DMS79 (cell line): ENCODE measurements around the gene MYO5B.

ENCODE experiments used
- DNase-seq: peaks from one replicate; lab custom pipeline; 2025; lab: John Stamatoyannopoulos, UW

The MYO5B gene

DNA sequence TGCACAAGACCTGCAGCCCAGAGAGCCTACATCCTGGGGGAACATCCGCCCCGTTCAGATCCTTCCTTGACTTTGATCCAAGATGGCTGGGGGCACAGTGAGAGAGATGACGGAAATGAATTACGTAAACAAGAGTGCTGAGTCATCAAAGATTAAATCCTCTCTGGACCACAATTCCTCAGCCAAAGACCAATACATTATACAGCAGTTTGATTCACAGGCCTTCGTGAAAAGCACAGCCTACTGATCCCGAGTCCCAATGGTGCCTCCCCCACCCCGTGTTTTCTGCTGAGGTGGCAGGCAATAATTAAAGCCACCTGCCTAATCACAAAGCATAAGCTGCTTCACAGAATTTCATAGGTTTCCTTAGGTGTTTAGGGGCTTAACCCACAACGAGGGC lies 43.0 kb downstream of the MYO5B start:
- no peak for DNase-seq

- DNase-seq, result no peak
These were observed 50.4 kb downstream of the MYO5B start for GRCh38 chr18:50144540-50144939.

DNA sequence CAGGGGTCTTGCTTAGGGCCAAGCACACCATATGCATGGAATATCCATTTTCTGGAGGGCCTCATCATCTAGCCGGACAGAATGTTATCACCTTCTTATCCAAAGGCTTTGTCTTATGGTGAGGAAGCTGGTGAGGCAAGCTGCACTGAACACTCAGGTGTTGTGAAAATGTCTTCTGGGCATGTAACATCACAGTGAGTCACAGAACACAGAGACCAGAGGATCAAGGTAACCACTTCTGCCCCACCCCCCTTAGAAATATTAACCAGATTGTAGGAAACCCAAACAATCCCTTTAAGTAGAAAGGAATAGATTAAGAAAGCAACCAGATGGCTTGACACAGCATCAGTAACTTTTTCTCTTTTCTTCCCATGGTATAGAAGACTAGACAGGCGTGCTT lies 51.1 kb downstream of the MYO5B start:
- DNase-seq, result no peak

GRCh38 chr18:50143294-50143693 lies 51.7 kb downstream of the MYO5B start:
- no peak for DNase-seq

DNA sequence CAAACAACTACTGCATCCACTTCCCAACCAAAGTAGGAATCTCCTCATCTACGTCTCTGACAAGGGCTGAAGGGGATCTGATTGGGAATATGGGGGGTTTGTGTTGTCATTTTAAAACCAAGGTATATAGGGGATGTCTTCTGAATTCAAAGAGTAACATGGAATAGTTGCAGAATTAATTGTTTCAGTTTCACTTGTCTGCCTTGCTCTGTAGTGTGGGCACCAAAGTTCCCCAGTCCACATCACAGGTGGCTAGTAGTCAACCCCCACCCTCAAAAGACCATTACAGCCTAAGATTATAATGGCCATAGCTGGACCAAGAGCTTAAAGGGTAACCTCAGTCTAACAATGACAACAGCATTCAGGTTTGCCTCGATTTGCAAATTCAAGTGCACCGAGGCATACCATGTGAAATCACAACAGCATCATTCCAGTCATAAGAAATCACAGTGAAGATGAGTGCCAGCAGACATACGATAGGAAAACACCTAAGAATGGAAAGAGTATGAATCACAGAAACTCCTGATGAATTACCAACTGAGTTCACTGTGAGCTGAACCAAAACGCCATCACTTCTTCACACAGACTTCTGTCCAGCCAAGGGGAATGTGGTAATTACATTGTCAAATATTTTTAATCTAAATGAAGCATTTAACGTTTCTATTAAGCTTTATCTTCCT lies 52.4 kb downstream of the MYO5B start:
- DNase-seq, result no peak

DNA sequence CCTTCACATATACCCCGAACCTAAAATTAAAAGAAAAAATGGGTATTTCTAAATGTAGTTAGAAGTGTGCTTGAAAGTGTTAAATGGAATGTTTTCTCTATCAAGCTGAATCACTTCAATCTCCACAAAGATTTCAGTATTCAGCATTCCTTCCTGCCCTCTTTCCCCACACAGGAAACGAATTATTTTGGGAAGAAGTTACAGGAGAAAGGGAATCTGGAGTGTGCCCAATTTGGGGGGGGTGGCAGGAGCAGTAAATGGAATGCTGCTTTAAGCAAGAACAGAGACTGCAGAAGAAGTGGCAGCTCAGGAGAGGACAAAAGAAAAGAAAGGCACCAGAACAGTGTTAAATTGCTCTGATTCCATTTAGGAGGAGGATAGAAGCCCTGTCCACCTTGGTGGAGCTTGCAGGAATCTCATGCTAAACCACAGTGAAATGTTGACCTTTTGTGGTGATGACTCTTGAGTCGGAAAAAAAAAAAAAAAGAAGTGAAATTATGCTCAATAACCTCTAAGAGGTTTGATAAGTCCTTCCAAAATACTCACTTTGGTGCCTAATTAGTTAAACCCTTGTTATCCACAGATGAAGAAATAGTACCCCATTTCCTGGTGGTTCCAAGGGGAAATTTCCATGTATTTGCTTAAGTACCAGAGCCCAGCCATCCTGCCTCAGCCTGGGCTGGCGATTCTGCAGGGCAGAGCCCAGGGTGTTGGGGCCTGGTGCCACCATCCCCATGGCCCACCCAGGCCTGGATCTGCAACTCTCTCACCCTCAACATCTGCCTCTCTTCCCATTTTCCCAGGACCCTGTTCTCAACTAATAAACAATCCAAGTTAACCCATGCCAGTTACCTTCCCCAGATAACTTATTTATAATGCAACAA lies 56.5 kb downstream of the MYO5B start:
- DNase-seq, result no peak

DNA sequence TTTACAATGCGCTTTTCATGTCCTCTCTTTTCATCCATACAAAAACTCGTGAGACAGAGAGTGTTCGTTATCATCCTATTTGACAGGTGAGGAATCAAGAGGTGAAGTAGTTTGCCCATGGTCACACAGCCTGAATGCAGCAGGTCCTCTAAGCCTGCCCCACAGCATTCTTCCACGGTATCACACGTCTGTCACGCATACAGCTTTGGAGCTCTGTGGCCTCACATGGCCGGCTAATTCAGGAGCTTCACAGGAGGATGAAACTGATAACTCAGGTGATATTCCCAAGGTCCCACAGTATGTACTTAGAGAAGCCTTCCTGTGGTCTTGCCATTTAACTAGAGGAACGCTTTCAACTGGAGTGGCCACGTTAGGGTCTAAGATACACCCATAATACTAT lies 59.0 kb downstream of the MYO5B start:
- DNase-seq, result no peak

DNA sequence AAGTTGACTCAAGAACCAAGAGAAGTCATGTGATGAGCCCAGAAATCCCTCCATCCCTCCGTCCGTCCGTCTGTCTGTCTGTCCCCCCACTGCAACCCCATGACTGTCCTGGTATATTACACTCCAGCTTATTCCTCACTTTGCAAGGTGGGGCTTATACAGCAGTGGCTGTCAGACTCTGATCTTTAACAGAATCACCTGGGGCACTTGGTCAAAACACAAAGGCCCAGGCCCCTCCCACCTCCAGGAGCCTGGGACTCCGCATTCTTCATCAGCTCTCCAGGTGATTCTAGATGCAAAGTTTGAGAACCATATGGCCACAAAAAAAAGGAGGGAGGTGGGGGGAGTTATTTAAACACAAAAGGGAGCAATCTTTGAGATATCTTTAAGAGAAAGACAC lies 61.4 kb downstream of the MYO5B start:
- no peak for DNase-seq

GRCh38 chr18:50131591-50131990 lies 63.4 kb downstream of the MYO5B start:
- DNase-seq, result no peak

GRCh38 chr18:50128506-50129271 lies 66.3 kb downstream of the MYO5B start:
- no peak for DNase-seq

- no peak for DNase-seq
These were observed 67.3 kb downstream of the MYO5B start for GRCh38 chr18:50127516-50128210.

GRCh38 chr18:50126471-50126870 lies 68.5 kb downstream of the MYO5B start:
- peak; percentile 69 for DNase-seq

DNA sequence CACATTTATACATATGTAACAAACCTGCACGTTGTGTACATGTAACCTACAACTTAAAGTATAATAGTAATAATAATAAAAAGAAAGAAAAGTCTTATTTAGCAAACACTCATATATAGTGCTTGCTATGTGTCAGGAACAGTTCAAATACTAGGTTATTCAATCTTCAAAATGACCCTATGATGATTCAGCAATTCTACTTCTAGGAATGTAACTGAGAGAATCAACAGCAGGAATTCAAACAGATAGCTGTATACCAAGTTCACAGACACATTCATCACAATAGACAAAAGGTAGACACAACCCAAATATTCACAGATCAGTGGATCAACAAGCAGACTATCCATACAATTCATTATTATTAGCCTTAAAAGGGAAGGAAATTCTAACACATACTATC lies 69.5 kb downstream of the MYO5B start:
- no peak for DNase-seq

- DNase-seq, result no peak
These were observed 75.7 kb downstream of the MYO5B start for GRCh38 chr18:50119296-50119695.

- DNase-seq, result peak; percentile 35
These were observed 77.1 kb downstream of the MYO5B start for GRCh38 chr18:50117863-50118262.

- DNase-seq, result no peak
These were observed 79.9 kb downstream of the MYO5B start for GRCh38 chr18:50115095-50115494.

GRCh38 chr18:50114448-50114847 lies 80.5 kb downstream of the MYO5B start:
- DNase-seq, result peak; percentile 28

- DNase-seq, result peak; percentile 47
These were observed 81.2 kb downstream of the MYO5B start for GRCh38 chr18:50113726-50114125.

GRCh38 chr18:50111398-50111797 lies 83.5 kb downstream of the MYO5B start:
- DNase-seq, result no peak

DNA sequence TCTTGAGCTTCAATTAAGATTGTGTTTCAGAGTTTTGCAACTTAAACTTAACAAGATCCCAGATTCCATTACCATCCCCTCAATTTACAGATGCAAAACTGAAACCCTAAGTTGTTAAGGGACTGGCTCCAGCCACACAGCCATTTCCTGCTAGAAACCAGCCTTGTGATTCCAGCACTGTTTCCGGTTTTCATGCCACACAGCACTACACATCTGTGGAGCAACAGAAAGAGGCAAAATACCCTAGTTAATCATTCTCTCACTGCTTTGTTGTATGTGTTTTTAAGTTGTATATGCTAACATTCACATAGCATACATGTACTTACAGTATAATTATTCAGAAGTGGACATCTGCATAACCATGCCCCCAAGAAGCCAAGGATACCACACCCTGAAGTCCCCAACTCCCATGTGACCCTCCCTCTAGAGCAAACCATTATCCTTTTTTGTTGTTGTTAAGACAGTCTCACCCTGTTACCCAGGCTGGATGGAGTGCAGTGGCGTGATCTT lies 87.4 kb downstream of the MYO5B start:
- DNase-seq, result no peak

GRCh38 chr18:50105027-50105426 lies 89.9 kb downstream of the MYO5B start:
- DNase-seq, result no peak

- DNase-seq, result no peak
These were observed 90.5 kb downstream of the MYO5B start for GRCh38 chr18:50104421-50104820.
